Uterine smooth muscle cell (primary cell): ENCODE measurements around the gene PMIS2. TPM values are rescaled to one million over a fixed set of nuclear protein-coding genes. Genes with fewer than 3 reads are reported as not detected.

Experiments
- total RNA-seq: library from RNA; depleted of rRNA; stranded (reverse); fragments of >200 nt; gene quantifications from 2 replicates; pipeline ENCODE4 v1.2.3, GENCODE V29; 2014

The PMIS2 gene
- not detected in 2 replicates for total RNA-seq

DNA sequence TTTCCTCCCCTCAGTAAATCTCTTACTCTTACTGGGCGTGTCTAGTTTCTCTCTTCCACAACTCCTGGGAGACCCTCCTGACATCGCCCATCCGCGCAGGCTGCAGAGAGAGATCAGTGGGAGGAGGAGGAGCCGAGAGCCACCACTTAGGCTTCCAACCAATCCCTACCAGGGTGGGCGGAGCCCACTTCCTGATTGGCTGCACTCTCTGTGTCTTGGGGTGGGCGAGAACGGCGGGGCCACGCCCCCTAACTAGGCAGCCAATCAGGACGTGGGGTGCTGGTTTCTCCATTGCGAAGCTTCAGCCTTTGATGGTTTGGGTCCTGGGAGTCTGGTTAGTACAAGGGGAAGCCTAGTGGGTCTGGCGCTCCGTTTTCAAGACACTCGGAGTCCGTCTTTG is at the start of gene PMIS2:
PMIS2 (plus strand) TSS at position 326 of the 400 bp plus-strand sequence. CDS start 87 bp downstream, outside the sequence.

DNA sequence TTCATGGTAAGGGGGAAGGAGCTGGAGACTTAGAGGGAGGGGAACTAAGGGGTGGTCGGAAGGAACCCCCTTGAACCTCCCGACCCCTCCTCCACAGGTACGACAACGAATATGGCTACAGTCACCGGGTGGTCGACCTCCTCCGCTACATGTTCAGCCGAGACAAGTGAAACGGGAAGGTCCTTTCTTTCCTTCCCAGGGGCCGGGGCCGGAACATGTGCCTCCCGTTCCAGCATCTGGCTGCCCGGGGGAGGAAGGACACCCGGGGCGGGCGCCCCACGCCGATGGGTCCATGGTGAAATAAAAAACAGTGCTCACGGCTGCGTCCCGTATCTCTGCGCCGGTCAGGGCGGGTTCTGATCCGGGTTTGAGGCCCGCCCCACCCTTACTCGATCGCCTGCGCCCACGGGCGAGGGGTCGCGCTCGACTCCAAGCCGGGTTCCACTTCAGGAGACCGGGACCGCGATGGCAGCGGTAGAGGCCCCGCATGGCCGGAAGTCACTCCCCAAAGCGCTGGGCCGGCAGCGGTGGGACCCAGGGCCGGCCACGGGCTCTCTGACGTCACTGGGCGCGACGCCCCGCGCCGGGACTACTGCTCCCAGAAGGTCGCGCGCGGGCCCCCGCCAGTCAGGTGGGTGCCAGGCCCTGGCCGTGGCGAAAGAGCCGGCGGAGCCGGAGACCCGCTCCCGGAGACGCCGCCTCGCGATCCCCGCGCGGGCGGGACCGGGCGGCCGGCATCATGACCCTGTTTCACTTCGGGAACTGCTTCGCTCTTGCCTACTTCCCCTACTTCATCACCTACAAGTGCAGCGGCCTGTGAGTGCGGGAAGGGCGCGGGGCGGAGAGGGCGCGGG is 40.7 kb upstream of the PMIS2 start, which contains the start of gene TMEM147:
TMEM147 (plus strand) TSS at position 626 of the 854 bp plus-strand sequence; CDS start at position 740, 114 bp downstream.

DNA sequence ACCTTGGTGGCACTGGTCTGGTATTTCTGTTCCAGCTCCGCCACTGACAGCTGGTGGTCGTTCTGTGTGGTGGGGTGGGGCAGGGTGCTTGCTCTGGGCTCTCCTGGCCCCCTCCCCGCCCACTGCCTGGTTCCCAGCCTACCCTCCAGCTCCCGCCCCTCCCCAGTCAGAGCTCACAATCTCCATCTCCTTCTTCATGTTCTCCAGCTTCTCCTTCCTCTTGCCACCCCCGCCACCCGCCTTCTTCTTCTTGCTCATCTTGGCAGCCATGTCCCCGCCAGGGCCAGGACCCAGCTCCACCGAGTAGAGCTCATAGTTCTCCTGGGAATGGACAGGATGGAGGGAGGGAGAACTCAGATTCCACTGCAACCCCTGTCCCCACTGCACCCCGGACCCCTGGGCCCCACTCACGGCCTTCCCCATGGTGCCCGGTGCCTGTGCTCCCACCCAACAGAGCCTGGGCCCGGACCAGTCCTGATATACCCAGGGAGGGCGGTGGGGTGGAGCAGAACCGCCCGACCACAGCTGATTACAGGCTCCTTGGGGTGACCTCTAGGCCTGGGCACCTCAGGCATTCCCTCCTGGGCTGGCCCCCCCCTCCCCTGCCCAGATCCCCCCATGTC is 22.7 kb upstream of the PMIS2 start, which contains the start of gene ATP4A:
ATP4A (minus strand) TSS at position 452 of the 623 bp plus-strand sequence; CDS start at position 423, 29 bp downstream.

DNA sequence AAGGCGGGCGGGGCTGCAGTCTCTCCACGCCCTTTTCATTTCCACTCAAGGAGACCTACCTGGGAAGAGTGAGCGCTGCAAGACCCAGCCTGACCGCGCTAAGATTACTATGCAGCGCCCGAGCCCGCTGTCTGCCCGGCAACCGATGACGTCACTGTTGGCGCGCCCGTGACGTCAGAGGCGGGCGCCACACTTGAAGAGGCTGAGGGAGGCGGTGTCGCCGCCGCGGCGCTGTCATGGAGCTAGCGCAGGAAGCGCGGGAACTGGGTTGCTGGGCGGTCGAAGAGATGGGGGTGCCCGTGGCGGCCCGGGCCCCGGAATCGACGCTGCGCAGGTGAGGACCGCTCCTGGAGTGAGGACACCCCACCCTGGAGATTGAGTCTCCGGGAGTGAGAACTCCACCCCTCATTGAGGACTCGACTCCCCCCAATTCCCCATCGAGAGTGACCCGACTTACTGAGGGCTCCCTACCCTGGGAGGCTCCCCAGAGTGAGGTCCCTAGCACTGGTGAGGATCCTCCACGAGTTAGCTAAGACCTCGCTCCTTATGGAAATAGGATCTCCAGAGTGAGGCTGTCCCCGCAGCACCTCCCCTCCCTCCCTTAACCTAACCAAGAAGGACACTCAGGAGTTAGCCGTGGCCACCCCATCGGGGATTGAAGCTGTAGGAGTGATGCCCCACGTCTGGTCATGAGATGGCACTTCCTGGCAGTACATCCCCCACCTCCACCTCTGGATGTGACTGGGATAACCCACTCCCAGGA is 26.8 kb downstream of the PMIS2 start, which contains the start of gene HAUS5:
HAUS5 (plus strand) TSS at position 177 of the 763 bp plus-strand sequence; CDS start at position 237, 60 bp downstream.

DNA sequence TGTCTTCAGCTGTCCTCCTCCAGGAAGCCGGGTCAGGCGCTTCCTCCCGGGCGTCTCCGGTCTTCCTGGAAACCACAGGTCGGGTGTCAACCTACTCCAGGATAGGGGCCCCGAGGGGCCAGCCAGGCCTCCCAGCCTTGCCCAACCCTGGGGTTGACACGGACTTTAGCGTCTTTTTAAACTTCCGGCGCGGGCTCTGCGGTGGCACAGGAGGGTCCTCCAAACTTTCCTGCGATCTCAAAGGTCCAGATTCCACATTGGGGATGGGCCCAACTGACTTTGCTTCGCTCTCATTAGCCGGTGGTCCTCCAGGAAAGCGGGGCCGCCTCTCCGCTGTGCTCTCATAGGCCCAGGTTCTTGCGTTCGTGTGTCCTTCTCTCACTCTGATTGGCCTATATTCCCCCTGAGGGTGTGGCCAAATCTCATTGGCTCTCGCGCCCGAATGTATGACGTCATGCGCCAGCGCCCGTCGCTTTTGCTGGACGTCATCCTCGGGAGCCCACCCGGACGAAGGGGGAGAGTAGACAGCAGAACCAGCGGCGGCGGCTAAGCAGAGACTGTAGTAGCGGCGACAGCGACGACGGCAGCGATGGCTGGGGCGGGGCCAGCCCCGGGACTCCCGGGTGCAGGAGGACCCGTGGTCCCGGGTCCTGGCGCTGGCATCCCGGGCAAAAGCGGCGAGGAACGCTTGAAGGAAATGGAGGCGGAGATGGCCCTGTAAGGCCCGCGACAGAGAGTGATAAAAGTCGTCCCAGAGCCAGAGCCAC is 42.8 kb downstream of the PMIS2 start, which contains the start of gene RBM42:
RBM42 (plus strand) TSS at position 472 of the 767 bp plus-strand sequence; CDS start at position 590, 118 bp downstream.

Other genes starting within 250 kb of the PMIS2 start
- not detected in 2 replicates for gene FFAR1, start 238.3 kb upstream of the PMIS2 start, total RNA-seq
- gene FFAR3, start 227.7 kb upstream of the PMIS2 start, total RNA-seq, result not detected in 2 replicates
- not detected in 2 replicates for gene GPR42, start 215.1 kb upstream of the PMIS2 start, total RNA-seq
- not detected in 2 replicates for gene FFAR2, start 137.9 kb upstream of the PMIS2 start, total RNA-seq
- not detected in 2 replicates for gene KRTDAP, start 95.7 kb upstream of the PMIS2 start, total RNA-seq
- 14.1 and 21.9 TPM in 2 replicates for gene DMKN, start 72.5 kb upstream of the PMIS2 start, total RNA-seq
- 1.7 and 4.5 TPM in 2 replicates for gene SBSN, start 57.9 kb upstream of the PMIS2 start, total RNA-seq
- gene GAPDHS, start 52.7 kb upstream of the PMIS2 start, total RNA-seq, result not detected in 2 replicates
- gene TMEM147, start 40.5 kb upstream of the PMIS2 start, total RNA-seq, result 80.7 and 104 TPM in 2 replicates
- gene ATP4A, start 22.5 kb upstream of the PMIS2 start, total RNA-seq, result not detected in 2 replicates
- 9.4 and 16.6 TPM in 2 replicates for gene HAUS5, start 26.6 kb downstream of the PMIS2 start, total RNA-seq
- gene RBM42, start 42.9 kb downstream of the PMIS2 start, total RNA-seq, result 41.0 and 49.0 TPM in 2 replicates
- 0.11 and 0.50 TPM in 2 replicates for gene ETV2, start 55.6 kb downstream of the PMIS2 start, total RNA-seq
- gene COX6B1, start 62.1 kb downstream of the PMIS2 start, total RNA-seq, result 324 and 362 TPM in 2 replicates
- not detected in 2 replicates for gene UPK1A, start 80.3 kb downstream of the PMIS2 start, total RNA-seq
- not detected in 2 replicates for gene ZBTB32, start 118.4 kb downstream of the PMIS2 start, total RNA-seq
- gene KMT2B, start 131.8 kb downstream of the PMIS2 start, total RNA-seq, result 7.5 TPM in 2 replicates
- gene IGFLR1, start 156.3 kb downstream of the PMIS2 start, total RNA-seq, result 0.62 and 0.66 TPM in 2 replicates
- gene U2AF1L4, start 159.2 kb downstream of the PMIS2 start, total RNA-seq, result 6.1 and 8.9 TPM in 2 replicates
- gene PSENEN, start 159.5 kb downstream of the PMIS2 start, total RNA-seq, result 8.6 and 12.1 TPM in 2 replicates
- 12.2 and 16.5 TPM in 2 replicates for gene LIN37, start 162.4 kb downstream of the PMIS2 start, total RNA-seq
- gene HSPB6, start 170.9 kb downstream of the PMIS2 start, total RNA-seq, result 49.6 and 161 TPM in 2 replicates
- gene PROSER3, start 172.0 kb downstream of the PMIS2 start, total RNA-seq, result 6.1 and 7.9 TPM in 2 replicates
- gene ARHGAP33, start 189.4 kb downstream of the PMIS2 start, total RNA-seq, result 6.2 and 11.7 TPM in 2 replicates
- not detected in 2 replicates for gene PRODH2, start 226.7 kb downstream of the PMIS2 start, total RNA-seq